SK-N-SH treated with all-trans-retinoic acid at 6 μM for 48 hours (cell line): ENCODE measurements around the gene SBK1.

Source experiments
- ARNTL ChIP-seq: fragments of 450-650 bp; formaldehyde crosslinking; IDR thresholded peaks from 2 replicates; pipeline ENCODE4 v1.5.0; 2020; ENCODE audit warnings: low read depth, mild to moderate bottlenecking, moderate library complexity, borderline replicate concordance
- CSRNP3 ChIP-seq: fragments of 250-450 bp; sonication (Bioruptor Pico); IDR thresholded peaks from 2 replicates; pipeline ENCODE4 v1.5.1; 2021; ENCODE audit warnings: mild to moderate bottlenecking, moderate library complexity
- ESRRG ChIP-seq: fragments of 250-450 bp; sonication (Bioruptor Pico); IDR thresholded peaks from 2 replicates; pipeline ENCODE4 v1.6.1; 2021; ENCODE audit warnings: mild to moderate bottlenecking
- GLIS3 ChIP-seq: fragments of 250-450 bp; sonication (Bioruptor Pico); IDR thresholded peaks from 2 replicates; pipeline ENCODE4 v1.5.0; 2020; ENCODE audit warnings: mild to moderate bottlenecking, moderate library complexity
- PATZ1 ChIP-seq: fragments of 250-450 bp; sonication (Bioruptor Pico); IDR thresholded peaks from 2 replicates; pipeline ENCODE4 v1.8.0; 2020; ENCODE audit warnings: mild to moderate bottlenecking, moderate library complexity, borderline replicate concordance
- POU6F1 ChIP-seq: fragments of 250-450 bp; sonication (Bioruptor Pico); IDR thresholded peaks from 2 replicates; pipeline ENCODE4 v1.8.0; 2021; ENCODE audit warnings: low read depth, mild to moderate bottlenecking, moderate library complexity, borderline replicate concordance
- RARB ChIP-seq: fragments of 250-450 bp; sonication (Bioruptor Pico); IDR thresholded peaks from 2 replicates; pipeline ENCODE4 v1.8.0; 2021; ENCODE audit warnings: mild to moderate bottlenecking, moderate library complexity
- SNAI2 ChIP-seq: fragments of 250-450 bp; sonication (Bioruptor Pico); IDR thresholded peaks from 2 replicates; pipeline ENCODE4 v1.5.0; 2020; ENCODE audit warnings: mild to moderate bottlenecking, moderate library complexity
- TCF4 ChIP-seq: fragments of 250-450 bp; sonication (Bioruptor Pico); IDR thresholded peaks from 2 replicates; pipeline ENCODE4 v1.8.0; 2021; ENCODE audit warnings: mild to moderate bottlenecking, moderate library complexity, borderline replicate concordance
- TOX ChIP-seq: fragments of 250-450 bp; sonication (Bioruptor Pico); IDR thresholded peaks from 2 replicates; pipeline ENCODE4 v1.8.0; 2021; ENCODE audit warnings: mild to moderate bottlenecking, moderate library complexity, borderline replicate concordance
- ZNF8 ChIP-seq: fragments of 450-650 bp; formaldehyde crosslinking; IDR thresholded peaks from 2 replicates; pipeline ENCODE4 v1.5.0; 2020; ENCODE audit warnings: mild to moderate bottlenecking, moderate library complexity

- TF ChIP-seq TCF4 (CRISPR knock-in tag), result no peak
- TF ChIP-seq POU6F1 (CRISPR knock-in tag), result no peak
- no peak for TF ChIP-seq PATZ1 (CRISPR knock-in tag)
- no peak for TF ChIP-seq ARNTL (CRISPR knock-in tag)
- no peak for TF ChIP-seq ESRRG (CRISPR knock-in tag)
- no peak for TF ChIP-seq ZNF8
- no peak for TF ChIP-seq SNAI2
- TF ChIP-seq TOX, result no peak
- TF ChIP-seq CSRNP3 (CRISPR knock-in tag), result no peak
- TF ChIP-seq GLIS3 (CRISPR knock-in tag), result no peak
- no peak for TF ChIP-seq RARB (CRISPR knock-in tag)
Observed at GRCh38 chr16:28261942-28262341, 30.4 kb upstream of the SBK1 start.
